ENCODE data around the gene SMO.

DNA sequence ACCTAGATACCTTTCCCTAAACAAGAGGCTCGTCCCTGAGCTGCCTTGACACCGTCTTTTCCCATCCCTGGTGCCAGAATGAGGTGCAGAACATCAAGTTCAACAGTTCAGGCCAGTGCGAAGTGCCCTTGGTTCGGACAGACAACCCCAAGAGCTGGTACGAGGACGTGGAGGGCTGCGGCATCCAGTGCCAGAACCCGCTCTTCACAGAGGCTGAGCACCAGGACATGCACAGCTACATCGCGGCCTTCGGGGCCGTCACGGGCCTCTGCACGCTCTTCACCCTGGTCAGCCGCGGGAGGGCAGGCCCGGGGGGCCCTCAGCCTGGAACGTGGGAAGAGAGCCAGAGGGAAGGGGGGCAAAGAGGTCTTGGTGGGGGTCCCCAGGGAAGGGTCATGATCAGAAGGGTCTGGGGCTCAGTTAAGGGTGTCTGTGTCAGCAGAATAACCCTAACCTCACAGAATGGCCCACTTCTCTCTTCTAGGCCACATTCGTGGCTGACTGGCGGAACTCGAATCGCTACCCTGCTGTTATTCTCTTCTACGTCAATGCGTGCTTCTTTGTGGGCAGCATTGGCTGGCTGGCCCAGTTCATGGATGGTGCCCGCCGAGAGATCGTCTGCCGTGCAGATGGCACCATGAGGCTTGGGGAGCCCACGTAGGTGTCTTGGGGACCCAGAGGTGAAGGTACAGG lies 16.8 kb downstream of the SMO start:
- no peak for TF ChIP-seq EZH2 (IDR thresholded peaks at IDR 0.05; ENCODE audit: borderline replicate concordance)
- TF ChIP-seq, protein P1, sequence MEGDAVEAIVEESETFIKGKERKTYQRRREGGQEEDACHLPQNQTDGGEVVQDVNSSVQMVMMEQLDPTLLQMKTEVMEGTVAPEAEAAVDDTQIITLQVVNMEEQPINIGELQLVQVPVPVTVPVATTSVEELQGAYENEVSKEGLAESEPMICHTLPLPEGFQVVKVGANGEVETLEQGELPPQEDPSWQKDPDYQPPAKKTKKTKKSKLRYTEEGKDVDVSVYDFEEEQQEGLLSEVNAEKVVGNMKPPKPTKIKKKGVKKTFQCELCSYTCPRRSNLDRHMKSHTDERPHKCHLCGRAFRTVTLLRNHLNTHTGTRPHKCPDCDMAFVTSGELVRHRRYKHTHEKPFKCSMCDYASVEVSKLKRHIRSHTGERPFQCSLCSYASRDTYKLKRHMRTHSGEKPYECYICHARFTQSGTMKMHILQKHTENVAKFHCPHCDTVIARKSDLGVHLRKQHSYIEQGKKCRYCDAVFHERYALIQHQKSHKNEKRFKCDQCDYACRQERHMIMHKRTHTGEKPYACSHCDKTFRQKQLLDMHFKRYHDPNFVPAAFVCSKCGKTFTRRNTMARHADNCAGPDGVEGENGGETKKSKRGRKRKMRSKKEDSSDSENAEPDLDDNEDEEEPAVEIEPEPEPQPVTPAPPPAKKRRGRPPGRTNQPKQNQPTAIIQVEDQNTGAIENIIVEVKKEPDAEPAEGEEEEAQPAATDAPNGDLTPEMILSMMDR (IDR thresholded peaks at IDR 0.05; ENCODE audit: poor library complexity) = no peak

All from hepatocyte (in vitro differentiated cells).